NCI-H1417 (cell line): ENCODE measurements around the gene RRP15.

Source experiments
- DNase-seq, 3 experiments: peaks; one replicate each; lab custom pipeline; 2025; lab: John Stamatoyannopoulos, UW

The RRP15 gene

DNA sequence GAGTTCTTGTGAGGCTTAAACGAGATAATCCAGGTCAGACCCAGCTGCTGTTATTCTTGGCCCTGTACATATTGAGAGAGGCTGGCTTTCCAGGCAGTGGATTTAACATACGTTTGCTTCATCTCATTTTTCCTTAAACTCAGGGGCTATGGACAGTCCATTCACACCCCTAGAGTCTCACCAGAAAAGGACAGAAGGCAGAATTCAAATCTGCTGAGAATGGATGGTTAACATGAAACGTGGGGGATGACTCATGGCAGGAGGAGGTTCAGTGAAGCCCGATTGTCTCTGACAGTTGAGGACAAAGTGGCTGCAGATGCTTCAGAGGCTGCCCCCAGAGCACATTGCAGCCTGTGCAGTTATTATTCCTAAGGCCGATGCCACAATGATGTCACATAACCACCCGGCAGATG, 99.5 kb downstream of the RRP15 start:
- DNase-seq, result peak in 2 of 3 experiments; percentile 16 to 31
